GM23338 (cell line): ENCODE data around the gene KIF21A. TPM values are rescaled to one million over a fixed set of nuclear protein-coding genes. Genes with fewer than 3 reads are reported as not detected.

Experiments
- ATAC-seq: fragments of 200-7000 bp; cut with Tn5 transposase; 3 replicates; pipeline ENCODE4 v1.9.1; 2020
- DNase-seq: peaks from one replicate; pipeline ENCODE4 v3.0.0-alpha.2; 2015; ENCODE audit warnings: low spot score
- H2AFZ ChIP-seq: fragments of 200-600 bp; sonication (generic); 2 replicates; pipeline ENCODE4 v1.8.0; 2016; ENCODE audit warnings: antibody characterized with exemption, mild to moderate bottlenecking, moderate library complexity
- H3F3A ChIP-seq: fragments of 200-600 bp; sonication (generic); replicated peaks from 2 replicates; pipeline ENCODE4 v1.8.0; 2017; ENCODE audit warnings: antibody characterized with exemption, mixed run types, low read depth
- H3K27ac ChIP-seq: fragments of 200-600 bp; sonication (generic); 2 replicates; pipeline ENCODE4 v1.6.1; 2016; ENCODE audit warnings: low read depth
- H3K27me3 ChIP-seq: fragments of 200-600 bp; sonication (generic); 2 replicates; pipeline ENCODE4 v1.8.0; 2016; ENCODE audit warnings: mild to moderate bottlenecking, mixed run types, moderate library complexity; ENCODE audit not compliant: insufficient read depth
- H3K36me3 ChIP-seq: fragments of 200-600 bp; sonication (generic); 2 replicates; pipeline ENCODE4 v1.8.0; 2016; ENCODE audit warnings: mild to moderate bottlenecking; ENCODE audit not compliant: insufficient read depth
- H3K4me1 ChIP-seq: fragments of 200-600 bp; sonication (generic); 2 replicates; pipeline ENCODE4 v1.8.0; 2016; ENCODE audit warnings: mild to moderate bottlenecking, moderate library complexity; ENCODE audit not compliant: insufficient read depth
- H3K4me2 ChIP-seq: fragments of 200-600 bp; sonication (generic); 2 replicates; pipeline ENCODE4 v1.7.1; 2017; ENCODE audit warnings: mixed run types
- H3K4me3 ChIP-seq: fragments of 200-600 bp; sonication (generic); 2 replicates; pipeline ENCODE4 v1.6.1; 2016; ENCODE audit warnings: mixed run types
- H3K79me2 ChIP-seq: fragments of 200-600 bp; sonication (generic); replicated peaks from 2 replicates; pipeline ENCODE4 v1.8.0; 2017; ENCODE audit warnings: mild to moderate bottlenecking; ENCODE audit not compliant: insufficient read depth
- H3K9me2 ChIP-seq: fragments of 200-600 bp; sonication (generic); 2 replicates; pipeline ENCODE4 v1.8.0; 2017; ENCODE audit not compliant: insufficient read depth
- H4K20me1 ChIP-seq: fragments of 200-600 bp; sonication (generic); replicated peaks from 2 replicates; pipeline ENCODE4 v1.8.0; 2017; ENCODE audit warnings: mild to moderate bottlenecking; ENCODE audit not compliant: insufficient read depth
- H3K27ac Mint-ChIP-seq: 2 replicates; pipeline ENCODE4 v1.8.0; 2020; ENCODE audit warnings: inconsistent platforms, mild to moderate bottlenecking, moderate library complexity, mixed read lengths
- H3K27me3 Mint-ChIP-seq: 3 replicates; pipeline ENCODE4 v1.8.0; 2022; ENCODE audit warnings: low read depth, mild to moderate bottlenecking, moderate library complexity, mixed read lengths, inconsistent platforms; ENCODE audit not compliant: insufficient read depth, poor library complexity
- H3K36me3 Mint-ChIP-seq: 3 replicates; pipeline ENCODE4 v1.8.0; 2021; ENCODE audit warnings: low read depth, mild to moderate bottlenecking, inconsistent platforms, moderate library complexity, mixed read lengths
- H3K4me1 Mint-ChIP-seq: 3 replicates; pipeline ENCODE4 v1.8.0; 2020; ENCODE audit warnings: mild to moderate bottlenecking, inconsistent platforms, mixed read lengths
- H3K4me3 Mint-ChIP-seq: 3 replicates; pipeline ENCODE4 v1.8.0; 2021; ENCODE audit warnings: moderate library complexity, mild to moderate bottlenecking, inconsistent platforms, mixed read lengths
- H3K9me3 Mint-ChIP-seq: 3 replicates; pipeline ENCODE4 v1.8.0; 2020; ENCODE audit warnings: moderate library complexity, mild to moderate bottlenecking, inconsistent platforms, mixed read lengths
- CREB1 ChIP-seq: fragments of 250-450 bp; sonication (Bioruptor Pico); IDR thresholded peaks from 2 replicates; pipeline ENCODE4 v1.5.0; 2020; ENCODE audit warnings: low read depth, mild to moderate bottlenecking, moderate library complexity
- CTCF ChIP-seq, 2 experiments: fragments of 200-600 bp in 1 of 2; sonication (generic) in 1 of 2; conservative IDR thresholded peaks; 2 replicates each; pipeline versions ENCODE4 v1.5.1 to v1.6.1; 2016 to 2017; ENCODE audit warnings: antibody characterized with exemption in 2 of 2, low read depth in 2 of 2, mild to moderate bottlenecking in 2 of 2, moderate library complexity in 1 of 2
- ETS1 ChIP-seq: IDR thresholded peaks from 2 replicates; pipeline ENCODE4 v1.6.1; 2016; ENCODE audit warnings: antibody characterized with exemption
- EZH2 ChIP-seq: fragments of 200-600 bp; sonication (generic); IDR thresholded peaks from one replicate; pipeline ENCODE4 v1.8.0; 2017; ENCODE audit warnings: antibody characterized with exemption, mild to moderate bottlenecking, low read depth; ENCODE audit not compliant: unreplicated experiment
- EZH2phosphoT487 ChIP-seq: fragments of 200-600 bp; sonication (generic); IDR thresholded peaks from one replicate; pipeline ENCODE4 v1.8.1; 2018; ENCODE audit warnings: antibody characterized with exemption; ENCODE audit not compliant: unreplicated experiment
- JUNB ChIP-seq: IDR thresholded peaks from one replicate; pipeline ENCODE4 v1.6.1; 2016; ENCODE audit warnings: antibody characterized with exemption; ENCODE audit not compliant: unreplicated experiment
- NANOG ChIP-seq: IDR thresholded peaks from 2 replicates; pipeline ENCODE4 v1.6.1; 2016; ENCODE audit warnings: antibody characterized with exemption, borderline replicate concordance
- POLR2AphosphoS5 ChIP-seq: IDR thresholded peaks from 2 replicates; pipeline ENCODE4 v1.6.1; 2016; ENCODE audit warnings: antibody characterized with exemption, low read depth
- REST ChIP-seq: IDR thresholded peaks from one replicate; pipeline ENCODE4 v1.6.1; 2018; ENCODE audit warnings: antibody characterized with exemption; ENCODE audit not compliant: unreplicated experiment
- STAT1 ChIP-seq: IDR thresholded peaks from one replicate; pipeline ENCODE4 v1.6.1; 2016; ENCODE audit warnings: antibody characterized with exemption; ENCODE audit not compliant: unreplicated experiment
- ZNF114 ChIP-seq: fragments of 250-450 bp; sonication (Bioruptor Pico); IDR thresholded peaks from 2 replicates; pipeline ENCODE4 v1.5.0; 2020; ENCODE audit warnings: mild to moderate bottlenecking, moderate library complexity
- ZNF331 ChIP-seq: fragments of 250-450 bp; sonication (Bioruptor Pico); IDR thresholded peaks from 2 replicates; pipeline ENCODE4 v1.5.0; 2020; ENCODE audit warnings: low read depth, mild to moderate bottlenecking, moderate library complexity
- ZNF462 ChIP-seq: fragments of 250-450 bp; sonication (Bioruptor Pico); IDR thresholded peaks from 2 replicates; pipeline ENCODE4 v1.5.0; 2020; ENCODE audit warnings: mild to moderate bottlenecking, moderate library complexity
- polyA plus RNA-seq: library from polyadenylated mRNA; unstranded; fragments of >200 nt; fragmentation: Nextera tagmentation; extraction: Ambion mirVana; gene quantifications from 2 replicates; pipeline ENCODE4 v1.2.1, GENCODE V29; 2016
- total RNA-seq: library from RNA; depleted of rRNA; stranded (reverse); fragments of >200 nt; shearing (Covaris generic); gene quantifications from 2 replicates; pipeline ENCODE4 v1.2.3, GENCODE V29; 2014

Gene KIF21A
- total and polyA plus RNA-seq, 2 experiments from 2014 or later = 28.8 to 32.0 TPM

GRCh38 chr12:39441963-39442830, 723 bp downstream of the KIF21A start:
- Histone ChIP-seq H3K27ac (no peak overlapping the region), H3K4me3 (peak overlapping the region; percentile 91), H3K9me2 (no peaks in the 10 kb centered on the region), H3K36me3 (no peaks in the 10 kb centered on the region), H3F3A (no peaks in the 10 kb centered on the region; the same call in 1 of the 2 replicates), H2AFZ (peak overlapping the region; percentile 97), H3K4me2 (peak overlapping the region; percentile 94), H4K20me1 (no peaks in the 10 kb centered on the region), H3K27me3 (peaks cover 25% of the 10 kb centered on the region), H3K79me2 (peaks cover 49% of the 10 kb centered on the region), H3K4me1 (peaks cover 37% of the 10 kb centered on the region)
- no peaks in the 10 kb centered on the region; the same call in 2 of the 3 replicates for H3K9me3 Mint-ChIP-seq
- peak overlapping the region; percentile 67; the same call in 1 of the 2 replicates for H3K27ac Mint-ChIP-seq
- ATAC-seq (peak; percentile 10), DNase-seq (peak; percentile 37)
- peaks cover 9% of the 10 kb centered on the region for H3K27me3 Mint-ChIP-seq
- TF ChIP-seq ZNF114 (CRISPR knock-in tag) (no peak), CREB1 (CRISPR knock-in tag) (no peak), CTCF (conservative IDR thresholded peaks at IDR 0.05; ENCODE audit: low read depth in 2 of 2) (no peak), NANOG (no peak), ETS1 (no peak), EZH2phosphoT487 (no peak), EZH2 (no peak), STAT1 (no peak), JUNB (no peak), POLR2AphosphoS5 (no peak), ZNF331 (CRISPR knock-in tag) (no peak), ZNF462 (no peak), REST (no peak)
- peak overlapping the region; percentile 97 for H3K4me3 Mint-ChIP-seq
- H3K4me1 Mint-ChIP-seq = peaks cover 45% of the 10 kb centered on the region
- H3K36me3 Mint-ChIP-seq = no peaks in the 10 kb centered on the region; the same call in 2 of the 3 replicates
